HG03432 (cell line): ENCODE data around the gene IL6ST.
A peak's percentile ranks its signal among the peaks of the same experiment; 100 is the strongest.
"Not testable (repeated sequence)": the region's sequence is repeated elsewhere in the genome, so short reads cannot be mapped to it uniquely, and the experiment has no call there.

Source experiments
- ATAC-seq: cut with Tn5 transposase; IDR thresholded peaks from one replicate; pipeline ENCODE4 v1.9.1; 2021; ENCODE audit warnings: mild to moderate bottlenecking, moderate library complexity; ENCODE audit not compliant: unreplicated experiment

The IL6ST gene

DNA sequence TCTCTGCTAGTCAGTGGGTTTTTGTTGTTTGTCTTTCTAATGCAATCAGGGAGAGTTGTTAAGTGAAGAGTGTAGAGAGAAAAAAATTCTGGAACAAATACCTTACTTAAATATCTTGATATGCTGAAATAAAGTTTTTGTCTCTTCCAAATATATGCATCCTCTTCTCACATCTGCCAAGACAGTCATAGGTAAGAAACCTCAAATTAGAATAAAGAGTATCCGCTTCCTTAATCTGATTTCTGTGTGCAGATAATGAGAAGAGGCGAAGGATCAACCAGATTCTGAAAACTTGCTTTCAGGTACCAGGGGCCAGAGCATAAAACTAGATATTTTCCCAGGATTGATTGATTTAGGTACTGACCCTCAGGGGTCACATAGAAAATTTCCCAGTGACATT lies 11.3 kb upstream of the IL6ST start:
- no peak for ATAC-seq

DNA sequence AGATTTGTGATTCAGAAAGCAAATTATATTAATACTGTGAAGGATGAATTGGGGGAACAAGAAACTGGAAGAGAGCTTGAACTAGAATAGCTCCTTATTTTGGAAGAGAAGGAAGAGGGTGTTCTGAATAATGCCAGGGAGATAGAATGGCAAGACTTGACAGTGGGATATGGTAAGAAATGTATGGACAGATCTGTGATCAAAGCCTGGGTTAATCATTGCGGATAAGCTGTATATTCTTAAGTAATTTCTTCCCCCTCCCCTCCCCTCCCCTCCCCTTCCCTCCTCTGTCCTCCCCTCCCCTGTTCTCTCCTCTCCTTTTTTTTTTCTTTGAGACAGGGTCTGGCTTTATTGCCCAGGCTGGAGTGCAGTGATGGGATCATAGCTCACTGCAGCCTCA lies 10.1 kb upstream of the IL6ST start:
- ATAC-seq = no peak

DNA sequence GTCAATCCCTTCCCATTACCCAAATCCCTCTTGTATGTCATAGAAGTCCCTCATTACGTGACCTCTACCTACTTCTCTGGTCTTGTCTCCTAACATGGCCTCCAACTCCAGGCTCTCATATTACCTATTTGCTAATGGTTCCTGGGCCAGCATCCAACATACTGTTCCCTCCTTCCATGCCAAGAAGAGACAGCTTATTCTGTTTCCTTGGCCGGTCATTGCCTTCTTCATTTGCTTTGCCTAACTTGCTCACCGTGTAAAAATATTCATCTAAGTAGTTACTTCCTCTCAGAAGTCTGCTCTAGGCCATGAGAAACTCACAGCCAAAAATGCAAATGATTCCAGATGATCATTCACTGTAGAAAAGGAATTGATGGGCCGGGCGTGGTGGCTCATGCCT lies 8.9 kb upstream of the IL6ST start:
- no peak for ATAC-seq

DNA sequence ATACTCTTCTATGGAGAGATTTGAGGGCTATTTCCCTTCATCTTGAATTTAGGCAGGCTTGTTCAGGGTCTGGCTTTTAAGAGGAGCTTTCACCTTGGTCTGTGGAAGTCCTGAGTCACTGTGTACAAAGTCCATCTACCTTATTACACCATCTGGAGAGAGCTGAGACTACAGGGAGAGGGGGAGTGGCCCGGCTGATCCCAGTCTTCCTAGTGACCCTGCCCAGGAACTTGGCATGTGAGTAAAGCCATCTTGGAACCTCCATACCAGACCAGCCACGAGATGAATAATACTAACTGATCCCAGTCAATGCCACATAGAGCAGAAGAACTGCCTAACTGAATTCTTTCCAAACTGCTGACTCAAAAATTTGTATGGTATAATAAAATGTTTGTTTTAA lies 8.4 kb upstream of the IL6ST start:
- ATAC-seq = no peak

DNA sequence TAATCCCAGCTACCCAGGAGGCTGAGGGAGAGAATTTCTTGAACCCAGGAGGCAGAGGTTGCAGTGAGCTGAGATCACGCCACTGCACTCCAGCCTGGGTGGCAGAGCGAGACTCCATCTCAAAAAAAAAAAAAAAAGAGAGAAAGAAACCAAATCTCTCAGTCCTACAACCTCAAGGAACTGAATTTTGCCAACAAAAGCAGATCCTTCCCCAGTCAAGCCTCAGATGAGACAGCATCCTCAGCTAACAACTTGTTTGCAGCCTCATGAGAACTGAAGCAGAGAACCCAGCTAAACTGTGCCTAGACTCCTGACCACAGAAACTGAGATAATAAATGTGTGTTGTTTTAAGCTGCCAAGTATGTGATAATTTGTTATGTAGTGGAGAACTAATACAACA lies 7.5 kb upstream of the IL6ST start:
- ATAC-seq = no peak

DNA sequence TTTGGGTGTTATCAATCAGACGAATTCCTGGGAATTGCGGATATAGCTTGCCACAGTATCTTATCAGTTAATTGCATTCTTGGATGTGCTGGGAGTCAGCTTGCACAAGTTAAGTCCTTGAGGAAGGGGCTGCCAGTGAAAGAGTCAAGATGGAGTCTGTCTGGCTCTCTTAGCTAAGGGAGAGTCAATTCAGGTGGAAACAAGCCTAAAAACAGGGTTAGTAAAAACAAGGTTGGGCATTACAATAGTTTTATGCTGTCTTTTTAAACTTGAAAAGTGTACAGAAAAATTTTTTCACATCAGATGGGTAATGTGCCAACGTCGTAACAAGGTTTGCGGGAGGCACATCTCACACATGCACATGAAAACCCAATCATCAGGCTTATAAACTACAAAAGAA lies 5.5 kb upstream of the IL6ST start:
- not testable (repeated sequence) for ATAC-seq

DNA sequence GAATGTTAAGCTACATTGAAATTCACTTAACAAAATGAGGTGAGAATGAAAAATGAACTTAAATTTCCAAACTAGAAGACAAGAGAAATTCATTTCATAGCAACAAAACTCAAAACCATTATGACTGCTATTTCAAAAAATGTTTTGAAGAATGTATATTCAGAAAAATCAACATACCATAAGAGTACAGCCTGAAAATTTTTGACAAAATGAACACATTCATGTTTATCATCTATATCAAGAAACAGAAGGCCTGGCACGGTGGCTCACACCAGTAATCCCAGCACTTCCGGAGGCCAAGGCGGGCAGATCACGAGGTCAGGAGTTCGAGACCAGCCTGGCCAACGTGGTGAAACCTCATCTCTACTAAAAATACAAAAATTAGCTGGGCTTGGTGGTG lies 4.2 kb upstream of the IL6ST start:
- no peak for ATAC-seq

DNA sequence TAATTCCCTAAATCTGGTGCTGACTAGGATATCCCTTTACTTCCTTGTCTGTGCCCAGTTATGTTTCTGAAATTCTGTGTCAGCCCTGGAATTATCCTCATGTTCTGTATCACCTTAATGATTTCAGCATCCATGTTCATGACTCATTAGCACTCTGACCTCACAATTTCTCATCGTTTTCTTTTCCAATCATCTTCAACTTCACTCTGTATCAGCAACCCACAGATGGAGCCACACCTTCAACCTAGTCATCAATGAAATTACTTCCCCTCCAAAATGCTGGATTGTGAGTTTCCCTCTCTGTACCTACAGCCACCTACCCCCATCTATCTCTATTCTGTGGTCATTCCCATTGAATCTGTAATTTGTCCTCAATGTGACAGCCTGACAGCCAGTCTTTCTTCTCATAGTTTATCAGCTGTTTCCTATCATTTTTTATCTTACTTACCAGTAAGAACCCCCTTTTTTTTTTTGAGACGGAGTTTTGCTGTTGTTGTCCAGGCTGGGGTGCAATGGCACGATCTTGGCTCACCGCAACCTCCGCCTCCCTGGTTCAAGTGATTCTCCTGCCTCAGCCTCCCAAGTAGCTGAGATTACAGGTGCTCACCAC lies 3.1 kb upstream of the IL6ST start:
- no peak for ATAC-seq

DNA sequence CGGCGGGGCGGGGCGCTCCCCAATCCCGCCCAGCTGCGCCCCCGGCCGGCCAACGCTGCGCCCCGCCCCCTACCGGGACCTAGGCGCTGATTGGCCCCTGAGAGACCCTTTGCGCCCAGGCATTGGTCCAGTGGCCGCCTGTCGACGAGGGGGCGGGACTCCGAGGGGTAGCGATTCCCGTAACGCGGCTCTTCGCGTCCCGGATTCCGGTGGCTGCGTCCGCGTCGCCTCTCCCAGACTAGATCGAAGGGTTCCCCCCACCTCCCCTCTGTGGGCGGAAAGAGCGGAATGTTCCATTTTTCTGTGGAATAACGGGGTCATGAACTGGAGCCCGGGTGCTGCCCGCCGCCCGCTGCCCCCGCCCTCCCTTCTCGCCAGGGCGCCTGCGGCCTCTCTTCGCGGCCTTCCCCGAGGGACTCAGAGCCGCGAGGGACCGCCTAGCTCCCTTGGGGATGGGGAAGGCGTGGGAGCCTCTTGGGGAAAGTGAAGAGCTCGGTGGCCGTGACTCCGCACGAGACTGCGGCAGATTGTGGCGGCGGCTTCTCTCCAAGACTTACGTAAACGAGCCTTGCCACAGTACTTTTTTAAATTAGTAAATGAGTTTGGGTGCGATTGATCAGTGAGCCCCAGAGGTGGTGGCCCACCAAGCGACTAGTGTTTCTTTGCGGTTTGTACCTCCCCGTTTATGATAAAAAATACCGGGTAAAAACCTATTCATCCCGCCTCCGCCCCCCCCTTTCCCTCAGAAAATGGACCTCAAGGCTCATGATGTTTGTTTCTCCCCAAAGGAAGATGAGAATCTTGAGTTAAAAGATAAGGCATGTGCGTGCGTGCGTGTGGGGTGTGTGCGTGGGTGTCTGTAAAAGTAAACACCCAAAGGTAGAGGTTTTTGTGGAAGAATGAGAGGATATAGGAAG lies 493 bp upstream of the IL6ST start:
- peak; percentile 96 for ATAC-seq

DNA sequence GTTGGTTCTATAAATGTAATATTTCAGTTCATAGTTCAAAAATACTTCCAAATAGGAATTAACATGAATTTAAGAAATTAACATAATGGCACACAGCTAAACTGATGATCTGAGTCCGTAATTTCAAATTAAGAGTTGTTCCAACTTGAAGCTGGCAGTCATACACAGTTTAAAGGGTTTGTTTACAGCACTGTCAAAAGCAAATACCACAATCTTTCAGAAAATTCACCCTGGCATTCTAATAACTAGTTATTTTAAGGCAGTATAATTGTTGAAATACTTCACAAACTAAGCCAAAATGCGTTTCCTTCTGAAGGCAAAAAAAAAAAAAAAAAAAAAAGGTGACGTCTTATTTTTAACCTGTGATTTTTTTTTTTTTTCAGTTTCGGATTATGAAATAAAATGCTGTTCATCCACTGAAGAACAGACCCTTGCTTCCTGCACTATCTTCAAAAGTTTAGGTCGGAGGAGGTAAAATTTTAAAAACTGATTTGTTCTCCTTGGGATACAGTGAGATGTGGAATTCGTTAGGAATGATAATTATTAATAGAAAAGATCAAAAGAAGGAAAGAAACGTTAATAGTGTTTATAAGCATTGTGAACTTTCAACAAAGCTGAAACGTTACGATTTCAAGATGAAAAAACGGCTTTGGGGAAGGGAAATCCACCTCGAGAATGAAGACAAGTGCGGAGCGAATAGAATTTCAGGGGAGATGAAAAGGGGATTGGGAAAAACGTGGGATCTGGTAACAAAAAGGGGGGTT lies 850 bp downstream of the IL6ST start:
- ATAC-seq = no peak

DNA sequence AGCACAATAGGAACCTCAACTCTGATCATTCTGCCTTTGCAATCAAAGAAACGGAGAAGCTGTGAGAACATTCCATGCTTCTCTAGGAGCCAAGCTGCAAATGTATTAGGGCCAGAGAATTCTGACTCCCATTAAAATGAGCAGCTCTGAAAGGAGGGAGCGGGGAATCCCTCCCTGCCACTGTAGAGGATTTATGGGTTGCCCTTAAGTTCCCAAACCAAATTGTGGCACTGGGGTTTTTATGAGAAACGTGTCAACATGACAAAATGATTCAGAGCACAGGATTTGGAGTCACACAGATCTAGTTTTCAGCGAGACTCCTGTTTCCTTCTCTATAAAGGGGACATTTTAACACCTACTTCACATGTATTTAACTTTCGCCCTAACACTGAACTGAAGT lies 1.8 kb downstream of the IL6ST start:
- no peak for ATAC-seq

DNA sequence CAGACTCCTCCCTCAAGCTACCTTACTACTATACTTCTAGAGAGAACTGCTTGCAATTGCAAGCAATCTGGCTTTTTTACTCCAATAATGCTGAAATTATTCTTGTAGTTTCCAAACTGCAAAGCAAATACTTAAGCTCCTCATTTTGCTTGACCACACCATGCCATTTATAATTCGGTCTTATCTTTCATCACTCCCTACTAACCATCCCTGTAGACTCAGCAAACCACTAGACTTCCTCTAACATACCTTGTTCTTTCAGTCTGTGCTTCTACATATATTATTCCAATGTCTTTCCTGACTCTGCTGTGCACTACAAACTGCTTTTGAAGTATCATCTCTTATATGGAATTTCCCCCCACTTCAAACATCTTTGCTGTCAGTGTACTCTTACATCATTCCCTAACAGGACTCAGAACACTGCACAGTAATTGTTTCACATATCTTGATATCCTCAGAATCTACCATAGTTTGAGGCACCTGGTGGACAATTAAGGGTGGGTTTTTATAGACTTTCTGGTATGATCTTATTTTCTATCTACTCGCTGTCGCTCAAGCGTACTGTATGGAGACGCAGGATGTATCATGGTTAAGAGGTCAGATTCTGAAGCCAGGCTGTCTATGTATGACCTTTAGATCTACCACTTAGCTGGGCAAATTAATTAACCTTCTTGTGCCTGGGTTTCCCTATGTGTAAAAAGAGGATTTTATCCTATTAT lies 2.8 kb downstream of the IL6ST start:
- no peak for ATAC-seq

DNA sequence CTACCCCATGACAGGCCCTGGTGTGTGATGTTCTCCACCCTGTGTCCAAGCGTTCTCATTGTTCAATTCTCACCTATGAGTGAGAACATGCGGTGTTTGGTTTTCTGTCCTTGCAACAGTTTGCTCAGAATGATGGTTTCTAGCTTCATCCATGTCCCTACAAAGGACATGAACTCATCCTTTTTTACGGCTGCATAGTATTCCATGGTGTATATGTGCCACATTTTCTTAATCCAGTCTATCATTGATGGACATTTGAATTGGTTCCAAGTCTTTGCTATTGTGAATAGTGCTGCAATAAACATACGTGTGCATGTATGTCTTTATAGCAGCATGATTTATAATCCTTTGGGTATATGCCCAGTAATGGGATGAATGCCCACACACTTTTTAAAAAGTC lies 3.9 kb downstream of the IL6ST start:
- not testable (repeated sequence) for ATAC-seq

DNA sequence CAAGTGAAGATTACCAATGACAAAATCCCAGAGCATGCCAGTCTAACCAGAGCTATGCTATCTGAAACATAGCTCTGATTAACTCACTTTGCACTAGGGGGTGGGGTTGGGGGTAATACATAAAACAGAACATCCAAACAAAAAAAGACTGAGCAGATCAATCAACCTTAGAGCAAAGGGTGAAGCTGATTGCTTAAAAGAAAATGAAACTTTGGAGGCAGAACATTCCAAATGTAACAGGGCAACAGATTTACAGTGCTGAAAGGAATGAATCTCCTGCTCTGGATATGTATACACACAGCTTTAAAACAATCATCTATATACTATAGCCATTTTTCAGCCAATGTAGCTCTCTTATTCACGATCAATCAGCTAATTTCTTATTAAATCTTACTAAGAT lies 4.9 kb downstream of the IL6ST start:
- no peak for ATAC-seq

DNA sequence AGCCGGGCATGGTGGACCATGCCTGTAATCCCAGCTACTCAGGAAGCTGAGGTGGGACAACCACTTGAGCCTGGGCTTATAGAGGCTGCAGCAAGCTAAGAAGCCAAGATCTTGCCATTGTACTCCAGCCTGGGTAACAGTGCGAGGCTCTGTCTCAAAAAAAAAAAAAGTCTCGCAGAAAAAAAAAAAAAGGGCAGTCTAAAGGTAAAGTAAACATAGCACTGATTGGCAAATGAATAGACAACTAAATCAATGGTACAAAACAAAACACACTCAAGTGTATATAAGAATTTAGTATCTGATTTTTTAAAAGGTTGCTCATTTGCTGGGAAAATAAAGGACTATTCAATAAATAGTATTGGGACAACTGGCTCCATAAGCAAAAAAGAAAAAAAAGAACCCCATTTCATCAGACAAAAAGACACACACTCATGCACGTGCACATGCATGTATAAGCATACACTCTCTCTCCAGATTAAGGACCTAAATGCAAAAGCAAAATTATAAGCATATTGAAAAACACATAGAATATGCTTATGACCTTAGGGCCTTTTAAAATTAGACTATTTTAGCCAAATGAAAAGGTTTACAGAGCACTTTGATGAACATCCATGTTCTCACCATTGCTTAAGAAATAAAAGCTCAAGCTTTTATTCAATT lies 5.7 kb downstream of the IL6ST start:
- ATAC-seq = no peak

DNA sequence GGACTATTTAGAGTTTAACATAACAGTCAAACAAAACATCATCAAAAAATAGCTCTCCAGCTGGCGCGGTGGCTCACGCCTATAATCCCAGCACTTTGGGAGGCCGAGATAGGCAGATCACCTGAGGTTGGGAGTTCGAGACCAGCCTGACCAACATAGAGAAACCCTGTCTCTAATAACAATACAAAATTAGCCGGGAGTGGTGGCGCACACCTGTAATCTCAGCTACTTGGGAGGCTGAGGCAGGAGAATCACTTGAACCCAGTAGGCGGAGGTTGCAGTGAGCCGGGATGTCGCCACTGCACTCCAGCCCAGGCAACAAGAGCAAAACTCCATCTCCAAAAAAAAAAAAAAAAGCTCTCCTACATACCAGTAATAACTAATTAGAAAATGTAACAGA lies 6.3 kb downstream of the IL6ST start:
- not testable (repeated sequence) for ATAC-seq

DNA sequence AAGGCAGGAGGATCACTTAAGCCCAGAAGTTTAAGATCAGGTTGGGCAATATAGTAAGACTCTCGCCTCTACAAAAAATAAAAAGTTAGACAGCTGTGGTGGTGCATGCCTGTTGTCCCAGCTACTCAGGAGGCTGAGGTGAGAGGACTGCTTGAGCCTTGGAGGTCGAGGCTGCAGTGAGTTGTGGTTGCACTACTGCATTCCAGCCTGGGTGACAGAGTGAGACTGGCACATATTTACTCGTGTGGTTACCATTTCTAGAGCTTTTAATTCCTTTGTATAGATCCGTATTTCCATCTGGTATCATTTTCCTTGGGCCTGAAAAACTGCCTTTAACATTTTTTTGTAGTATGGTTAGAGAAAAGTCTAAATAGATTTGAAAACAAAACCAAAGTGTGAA lies 7.8 kb downstream of the IL6ST start:
- ATAC-seq = no peak

DNA sequence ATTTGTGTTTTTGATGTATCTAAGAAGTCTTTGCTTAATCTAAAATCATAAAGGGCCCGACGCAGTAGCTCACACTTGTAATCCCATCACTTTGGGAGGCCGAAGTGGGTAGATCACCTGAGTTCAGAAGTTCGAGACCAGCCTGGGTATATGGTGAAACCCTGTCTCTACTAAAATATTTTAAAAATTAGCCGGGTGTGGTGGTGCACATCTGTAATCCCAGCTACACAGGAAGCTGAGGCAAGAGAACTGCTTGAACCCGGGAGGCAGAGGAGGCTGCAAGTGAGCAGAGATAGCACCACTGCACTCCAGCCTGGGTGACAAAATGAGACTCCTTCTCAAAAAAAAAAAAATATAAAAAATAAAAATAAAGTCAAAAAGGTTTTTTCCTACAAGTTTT lies 9.6 kb downstream of the IL6ST start:
- no peak for ATAC-seq

DNA sequence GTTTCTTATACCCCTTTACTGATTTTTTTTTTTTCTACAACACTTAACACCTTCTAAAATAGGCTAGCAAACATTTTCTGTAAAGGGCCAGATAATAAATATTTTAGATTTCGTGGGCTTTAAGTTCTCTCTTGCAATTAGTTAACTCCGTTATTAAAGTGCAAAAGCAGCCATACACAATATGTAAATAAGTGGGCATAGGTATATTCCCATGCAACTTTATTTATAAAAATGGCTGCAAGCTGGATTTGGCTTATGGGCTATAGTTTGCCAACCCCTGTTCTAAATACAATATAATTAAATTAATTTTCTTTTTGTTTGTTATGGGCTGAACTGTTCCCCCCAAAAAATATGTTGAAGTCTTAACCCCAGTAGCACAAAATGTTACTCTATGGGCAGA lies 10.8 kb downstream of the IL6ST start:
- no peak for ATAC-seq

DNA sequence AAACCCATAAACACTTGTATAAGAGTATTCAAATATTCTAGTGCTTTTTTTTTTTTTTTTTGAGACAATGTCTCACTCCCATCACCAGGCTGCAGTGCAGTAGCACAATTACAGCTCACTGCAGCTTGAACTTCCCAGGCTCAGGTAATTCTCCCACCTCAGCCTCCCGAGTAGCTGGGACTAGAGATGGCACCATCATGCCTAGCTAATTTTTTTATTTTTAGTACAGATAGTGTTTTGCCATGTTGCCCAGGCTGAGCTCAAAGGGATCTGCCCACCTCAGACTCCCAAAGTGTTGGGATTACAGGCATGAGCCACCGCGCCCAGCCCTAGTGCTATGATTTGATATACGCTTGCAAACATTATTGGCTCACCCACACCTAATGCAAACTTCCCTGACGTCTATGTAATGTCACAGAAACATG lies 11.8 kb downstream of the IL6ST start:
- no peak for ATAC-seq

DNA sequence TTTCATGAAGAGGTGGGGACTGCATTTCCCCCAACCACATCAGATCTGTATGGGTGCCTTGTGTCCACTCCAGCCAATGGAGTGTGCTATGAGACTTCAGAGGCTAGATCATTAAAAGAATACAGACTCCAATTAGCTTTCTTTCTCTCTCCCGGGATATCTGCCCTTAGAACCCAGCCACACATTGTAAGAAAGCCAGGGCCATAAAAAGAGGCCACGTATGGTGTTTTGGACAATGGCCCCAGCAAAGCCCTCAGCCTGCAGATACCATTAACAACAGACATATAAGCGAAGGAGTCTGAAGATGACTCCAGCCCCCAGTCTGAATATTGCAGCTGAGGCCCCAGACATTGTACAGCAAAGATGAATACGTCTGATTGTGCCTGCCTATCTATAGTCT lies 21.5 kb downstream of the IL6ST start:
- no peak for ATAC-seq
